Stimulated activated CD4-positive, alpha-beta T cell treated with anti-CD3 and anti-CD28 coated beads, Interleukin-4, amount 100 ng/mL, for 48 hours (primary cell): ENCODE measurements around the gene ADAT1.
A peak's percentile ranks its signal among the peaks of the same experiment; 100 is the strongest.

ENCODE experiments used
- DNase-seq, 2 donors: peaks; one replicate each; pipeline ENCODE4 v3.0.0-alpha.2; 2020; ENCODE audit warnings: low read depth in 2 of 2

Gene ADAT1

GRCh38 chr16:75622761-75623605 lies at the start of gene ADAT1:
TSS of gene ADAT1 (minus strand) at chr16:75623281. CDS start at chr16:75620799, 2,482 bp downstream.
- DNase-seq: peak; percentile 95 to 96

GRCh38 chr16:75667503-75667902 lies 44.4 kb upstream of the ADAT1 start:
- DNase-seq: no peak

- no peak for DNase-seq
Measured at GRCh38 chr16:75660726-75661302, 37.7 kb upstream of the ADAT1 start.

- no peak for DNase-seq
Measured at GRCh38 chr16:75660321-75660720, 37.2 kb upstream of the ADAT1 start.

- DNase-seq: no peak
Measured at GRCh38 chr16:75658175-75658574, 35.1 kb upstream of the ADAT1 start.

- no peak for DNase-seq
Measured at GRCh38 chr16:75653922-75654321, 30.8 kb upstream of the ADAT1 start.

GRCh38 chr16:75648265-75649076 lies 25.4 kb upstream of the ADAT1 start:
- peak; percentile 83 for DNase-seq

- DNase-seq: peak; percentile 84 to 89
Measured at GRCh38 chr16:75647492-75648264, 24.6 kb upstream of the ADAT1 start, which contains the start of the genes KARS1 and TERF2IP. TSS of gene KARS1 (minus strand) at chr16:75647665. CDS start at chr16:75647639, 26 bp downstream. TSS of gene TERF2IP (plus strand) at chr16:75647773. CDS start at chr16:75647883, 110 bp downstream.

- no peak for DNase-seq
Measured at GRCh38 chr16:75647112-75647491, 24.0 kb upstream of the ADAT1 start.

- no peak for DNase-seq
Measured at GRCh38 chr16:75644240-75645012, 21.3 kb upstream of the ADAT1 start.

- DNase-seq: no peak
Measured at GRCh38 chr16:75640598-75640997, 17.5 kb upstream of the ADAT1 start.

- no peak for DNase-seq
Measured at GRCh38 chr16:75635036-75635435, 12.0 kb upstream of the ADAT1 start.

GRCh38 chr16:75632857-75633256 lies 9.8 kb upstream of the ADAT1 start:
- DNase-seq: no peak

GRCh38 chr16:75630052-75630451 lies 7.0 kb upstream of the ADAT1 start:
- DNase-seq: no peak

- no peak for DNase-seq
Measured at GRCh38 chr16:75629132-75629531, 6.1 kb upstream of the ADAT1 start.

GRCh38 chr16:75628351-75628750 lies 5.3 kb upstream of the ADAT1 start:
- no peak for DNase-seq

GRCh38 chr16:75627851-75628250 lies 4.8 kb upstream of the ADAT1 start:
- no peak for DNase-seq

- no peak for DNase-seq
Measured at GRCh38 chr16:75626806-75627205, 3.7 kb upstream of the ADAT1 start.

GRCh38 chr16:75624921-75625334 lies 1.8 kb upstream of the ADAT1 start:
- DNase-seq: no peak

GRCh38 chr16:75621170-75621477 lies 2.0 kb downstream of the ADAT1 start:
- DNase-seq: no peak
